ENCODE data around the gene PHLPP1. TPM values are rescaled to one million over a fixed set of nuclear protein-coding genes. Genes with fewer than 3 reads are reported as not detected.
"Not testable (repeated sequence)": the region's sequence is repeated elsewhere in the genome, so short reads cannot be mapped to it uniquely, and the experiment has no call there.

Gene PHLPP1
- total RNA-seq, 4 donors from 2014 or later: 28.1 to 56.6 (median 37.1) TPM

GRCh38 chr18:62802523-62802922 is 87.2 kb downstream of the PHLPP1 start:
- TF ChIP-seq EP300 (IDR thresholded peaks at IDR 0.05) (no peak), POLR2AphosphoS5 (IDR thresholded peaks at IDR 0.05) (no peak), POLR2A (IDR thresholded peaks at IDR 0.05) (no peak), CTCF (IDR thresholded peaks at IDR 0.05) (no peak)
- H3K9me3 ChIP-seq: no peaks in the 10 kb centered on the region
- WGBS: 51% methylated on average over 3 of the region's 3 CpGs
- no peak overlapping the region for H3K4me3 ChIP-seq
- no peak overlapping the region for H3K27ac ChIP-seq
- DNase-seq (ENCODE audit: low spot score in 2 of 2): no peak
- H3K36me3 ChIP-seq: no peaks in the 10 kb centered on the region
- no peaks in the 10 kb centered on the region for H3K27me3 ChIP-seq
- peaks cover 6% of the 10 kb centered on the region for H3K4me1 ChIP-seq

GRCh38 chr18:62807396-62807795 is 92.1 kb downstream of the PHLPP1 start:
- H3K27me3 ChIP-seq: no peaks in the 10 kb centered on the region
- no peaks in the 10 kb centered on the region for H3K36me3 ChIP-seq
- TF ChIP-seq POLR2AphosphoS5 (IDR thresholded peaks at IDR 0.05) (no peak), CTCF (IDR thresholded peaks at IDR 0.05) (no peak), POLR2A (IDR thresholded peaks at IDR 0.05) (no peak), EP300 (IDR thresholded peaks at IDR 0.05) (no peak)
- H3K4me3 ChIP-seq: no peak overlapping the region
- H3K4me1 ChIP-seq: no peaks in the 10 kb centered on the region
- no peak for DNase-seq (ENCODE audit: low spot score in 2 of 2)
- no peaks in the 10 kb centered on the region for H3K9me3 ChIP-seq
- WGBS: 93% methylated on average over 2 of the region's 2 CpGs
- no peak overlapping the region for H3K27ac ChIP-seq

- H3K4me3 ChIP-seq: no peak overlapping the region
- DNase-seq (ENCODE audit: low spot score in 2 of 2): no peak
- no peaks in the 10 kb centered on the region for H3K9me3 ChIP-seq
- TF ChIP-seq CTCF (IDR thresholded peaks at IDR 0.05) (no peak), POLR2AphosphoS5 (IDR thresholded peaks at IDR 0.05) (no peak), POLR2A (IDR thresholded peaks at IDR 0.05) (no peak), EP300 (IDR thresholded peaks at IDR 0.05) (no peak)
- WGBS: 76% methylated on average over 1 of the region's 1 CpG
- H3K27me3 ChIP-seq: no peaks in the 10 kb centered on the region
- no peaks in the 10 kb centered on the region for H3K4me1 ChIP-seq
- no peak overlapping the region for H3K27ac ChIP-seq
- H3K36me3 ChIP-seq: no peaks in the 10 kb centered on the region
Observed at GRCh38 chr18:62808123-62808522, 92.8 kb downstream of the PHLPP1 start.

GRCh38 chr18:62809445-62809844 is 94.1 kb downstream of the PHLPP1 start:
- not testable (repeated sequence) for H3K36me3 ChIP-seq; H3K27me3 ChIP-seq; H3K4me3 ChIP-seq; DNase-seq (ENCODE audit: low spot score in 2 of 2); H3K4me1 ChIP-seq; H3K27ac ChIP-seq; H3K9me3 ChIP-seq
- WGBS: 94% methylated on average over 8 of the region's 8 CpGs

GRCh38 chr18:62809900-62810299 is 94.6 kb downstream of the PHLPP1 start:
- DNase-seq (ENCODE audit: low spot score in 2 of 2): no peak
- Histone ChIP-seq H3K4me1 (peaks cover 6% of the 10 kb centered on the region), H3K9me3 (no peaks in the 10 kb centered on the region), H3K4me3 (no peak overlapping the region), H3K27ac (no peak overlapping the region), H3K36me3 (no peaks in the 10 kb centered on the region), H3K27me3 (no peaks in the 10 kb centered on the region)
- TF ChIP-seq POLR2AphosphoS5 (IDR thresholded peaks at IDR 0.05) (no peak), EP300 (IDR thresholded peaks at IDR 0.05) (no peak), POLR2A (IDR thresholded peaks at IDR 0.05) (no peak), CTCF (IDR thresholded peaks at IDR 0.05) (no peak)
- 93% methylated on average over 1 of the region's 1 CpG for WGBS

- 86% methylated on average over 4 of the region's 4 CpGs for WGBS
- no peak for DNase-seq (ENCODE audit: low spot score in 2 of 2)
- H3K4me3 ChIP-seq: no peak overlapping the region
- no peaks in the 10 kb centered on the region for H3K9me3 ChIP-seq
- H3K27ac ChIP-seq: no peak overlapping the region
- no peaks in the 10 kb centered on the region for H3K27me3 ChIP-seq
- no peaks in the 10 kb centered on the region for H3K36me3 ChIP-seq
- peaks cover 6% of the 10 kb centered on the region for H3K4me1 ChIP-seq
- TF ChIP-seq POLR2A (IDR thresholded peaks at IDR 0.05): no peak
- TF ChIP-seq CTCF (IDR thresholded peaks at IDR 0.05): no peak
- no peak for TF ChIP-seq EP300 (IDR thresholded peaks at IDR 0.05)
- TF ChIP-seq POLR2AphosphoS5 (IDR thresholded peaks at IDR 0.05): no peak
Observed at GRCh38 chr18:62810682-62811081, 95.3 kb downstream of the PHLPP1 start.

Measured in suprapubic skin (tissue), 4 donors.